SK-N-SH (cell line): ENCODE results near the gene PLEKHD1. TPM values are rescaled to one million over a fixed set of nuclear protein-coding genes. Genes with fewer than 3 reads are reported as not detected.

Experiments
- CTCF ChIA-PET: fragments of 300-600, 350-600 bp; formaldehyde crosslinking; extraction: SDS; loops from one replicate; lab custom pipeline; 2021; lab: Yijun Ruan, JAX
- POLR2A ChIA-PET: fragments of 350-600 bp; sonication (Branson Sonifier 250); formaldehyde crosslinking; extraction: SDS; loops from one replicate; lab custom pipeline; 2020; ENCODE audit warnings: antibody characterized with exemption, inconsistent platforms; lab: Yijun Ruan, JAX
- DNase-seq: peaks from one replicate; pipeline ENCODE4 v3.0.0; 2012
- H2AFZ ChIP-seq: fragments of 200-600 bp; sonication (generic); 2 replicates; pipeline ENCODE4 v1.8.1; 2016; ENCODE audit warnings: antibody characterized with exemption, mild to moderate bottlenecking, low read depth
- H3F3A ChIP-seq: fragments of 200-600 bp; sonication (generic); replicated peaks from 2 replicates; pipeline ENCODE3; 2016; ENCODE audit warnings: antibody characterized with exemption, mild to moderate bottlenecking; ENCODE audit not compliant: insufficient read depth
- H3K27ac ChIP-seq, 2 experiments: fragments of 200-500 bp in 1 of 2; fragments of 200-600 bp in 1 of 2; sonication (Bioruptor generic) in 1 of 2; sonication (generic), shearing (Covaris generic) in 1 of 2; 2 replicates each; pipeline versions ENCODE4 v1.5.1 to v1.6.1; 2014 to 2016; ENCODE audit warnings: low read depth in 2 of 2, inconsistent platforms in 1 of 2, low read length in 1 of 2, mild to moderate bottlenecking in 1 of 2, mixed read lengths in 1 of 2
- H3K27me3 ChIP-seq: fragments of 200-600 bp; sonication (generic), shearing (Covaris generic); 2 replicates; pipeline ENCODE4 v1.6.1; 2016; ENCODE audit warnings: mixed run types; ENCODE audit not compliant: insufficient read depth
- H3K36me3 ChIP-seq, 2 experiments: fragments of 200-500 bp in 1 of 2; fragments of 200-600 bp in 1 of 2; sonication (Bioruptor generic) in 1 of 2; sonication (generic) in 1 of 2; replicated peaks in 1 of 2; 2 replicates each; pipeline versions ENCODE3 to v1.5.1; 2014 to 2016; ENCODE audit warnings: low read length in 1 of 2, mild to moderate bottlenecking in 1 of 2; ENCODE audit not compliant: insufficient read depth in 2 of 2, control insufficient read depth in 1 of 2
- H3K4me1 ChIP-seq, 2 experiments: fragments of 200-500 bp in 1 of 2; fragments of 200-600 bp in 1 of 2; sonication (Bioruptor generic) in 1 of 2; sonication (generic), shearing (Covaris generic) in 1 of 2; 2 replicates each; pipeline versions ENCODE4 v1.5.1 to v1.6.1; 2014 to 2016; ENCODE audit warnings: low read depth in 1 of 2, low read length in 1 of 2, mixed run types in 1 of 2; ENCODE audit not compliant: insufficient read depth in 2 of 2, control insufficient read depth in 1 of 2
- H3K4me2 ChIP-seq: fragments of 200-600 bp; sonication (generic), shearing (Covaris generic); 2 replicates; pipeline ENCODE4 v1.6.1; 2017; ENCODE audit warnings: mixed run types
- H3K4me3 ChIP-seq, 2 experiments: fragments of 200-500 bp in 1 of 2; fragments of 200-600 bp in 1 of 2; sonication (Bioruptor generic) in 1 of 2; sonication (generic), shearing (Covaris generic) in 1 of 2; 2 replicates each; pipeline versions ENCODE4 v1.5.1 to v1.8.1; 2014 to 2016; ENCODE audit warnings: low read depth in 2 of 2, inconsistent platforms in 1 of 2, low read length in 1 of 2, mild to moderate bottlenecking in 1 of 2, mixed read lengths in 1 of 2, moderate library complexity in 1 of 2
- H3K79me2 ChIP-seq: fragments of 200-600 bp; sonication (generic); 2 replicates; pipeline ENCODE4 v1.8.1; 2017; ENCODE audit warnings: mild to moderate bottlenecking; ENCODE audit not compliant: insufficient read depth
- H3K9ac ChIP-seq: fragments of 200-600 bp; sonication (generic); 2 replicates; pipeline ENCODE4 v1.6.1; 2017; ENCODE audit warnings: mixed run types
- H3K9me2 ChIP-seq: fragments of 200-600 bp; sonication (generic); 2 replicates; pipeline ENCODE4 v1.6.1; 2017; ENCODE audit warnings: mixed run types
- H3K9me3 ChIP-seq: fragments of 200-600 bp; sonication (generic); 2 replicates; pipeline ENCODE4 v1.6.1; 2017; ENCODE audit warnings: mixed run types, mild to moderate bottlenecking, moderate library complexity
- H4K20me1 ChIP-seq: fragments of 200-600 bp; sonication (generic); 2 replicates; pipeline ENCODE4 v1.6.1; 2017; ENCODE audit warnings: mild to moderate bottlenecking, mixed run types; ENCODE audit not compliant: insufficient read depth
- EP300 ChIP-seq, 2 experiments: IDR thresholded peaks; 2 replicates each; pipeline versions ENCODE4 v1.4.0 to v1.6.1; 2012; ENCODE audit warnings: borderline replicate concordance in 1 of 2, low read depth in 1 of 2, low read length in 1 of 2
- EZH2phosphoT487 ChIP-seq: fragments of 200-600 bp; sonication (generic); IDR thresholded peaks from 2 replicates; pipeline ENCODE4 v1.6.1; 2017; ENCODE audit warnings: low read depth, mixed run types, mild to moderate bottlenecking, antibody characterized with exemption, moderate library complexity, borderline replicate concordance
- FOXM1 ChIP-seq: IDR thresholded peaks from 2 replicates; pipeline ENCODE4 v1.4.0; 2012; ENCODE audit warnings: low read depth, mild to moderate bottlenecking
- GATA2 ChIP-seq: sonication (generic); formaldehyde crosslinking; IDR thresholded peaks from 2 replicates; pipeline ENCODE4 v1.5.0; 2020; ENCODE audit warnings: mild to moderate bottlenecking, missing genetic modification reagents
- IRF3 ChIP-seq: fragments of 150-350 bp; IDR thresholded peaks from 2 replicates; pipeline ENCODE4 v1.6.1; 2016; ENCODE audit warnings: mild to moderate bottlenecking, low read depth, low read length
- MAX ChIP-seq: IDR thresholded peaks from 2 replicates; pipeline ENCODE4 v1.4.0; 2012; ENCODE audit warnings: low read depth
- MEF2A ChIP-seq: IDR thresholded peaks from 2 replicates; pipeline ENCODE4 v1.4.0; 2012; ENCODE audit warnings: low read depth, borderline replicate concordance
- NFIC ChIP-seq: IDR thresholded peaks from 2 replicates; pipeline ENCODE4 v1.4.0; 2012; ENCODE audit warnings: borderline replicate concordance
- NRF1 ChIP-seq: IDR thresholded peaks from 2 replicates; pipeline ENCODE4 v1.6.1; 2012; ENCODE audit warnings: low read depth, mild to moderate bottlenecking, low read length
- POLR2AphosphoS5 ChIP-seq: IDR thresholded peaks from 2 replicates; pipeline ENCODE4 v1.6.1; 2012; ENCODE audit warnings: low read depth, low read length
- REST ChIP-seq: IDR thresholded peaks from 2 replicates; pipeline ENCODE4 v1.6.1; 2012; ENCODE audit warnings: mild to moderate bottlenecking, low read depth, low read length, moderate library complexity
- TAF1 ChIP-seq: IDR thresholded peaks from 2 replicates; pipeline ENCODE4 v1.6.1; 2012; ENCODE audit warnings: low read depth, mild to moderate bottlenecking, low read length, moderate library complexity, borderline replicate concordance
- USF1 ChIP-seq: IDR thresholded peaks from 2 replicates; pipeline ENCODE4 v1.4.0; 2012; ENCODE audit warnings: low read depth, borderline replicate concordance
- USF2 ChIP-seq: fragments of 150-350 bp; IDR thresholded peaks from 2 replicates; pipeline ENCODE4 v1.6.1; 2017; ENCODE audit warnings: antibody characterized with exemption, low read length, low read depth, borderline replicate concordance
- ZBTB33 ChIP-seq: IDR thresholded peaks from 2 replicates; pipeline ENCODE4 v1.4.0; 2012; ENCODE audit warnings: low read depth, borderline replicate concordance
- WGBS: methylation state at CpG from one replicate; pipeline ENCODE4 v1.1.6; 2017; ENCODE audit warnings: low lambda C conversion rate; 5-methylcytosine and 5-hydroxymethylcytosine counted together
- polyA plus RNA-seq, 3 experiments: library from polyadenylated mRNA; depleted of rRNA; stranded (reverse); fragments of >200 nt; gene quantifications; 2 replicates each; pipeline ENCODE4 v1.2.3, GENCODE V29; 2012

PLEKHD1 gene
- polyA plus RNA-seq, 1 of the 3 experiments (the other 2 are of a cell fraction): 0.05 TPM

- TF ChIP-seq REST (no peak), TAF1 (no peak), EZH2phosphoT487 (no peak), IRF3 (no peak), MEF2A (no peak)
Observed at GRCh38 chr14:69464379-69464778, 20.1 kb upstream of the PLEKHD1 start (continued).

GRCh38 chr14:69464829-69465228 lies 19.7 kb upstream of the PLEKHD1 start:
- H3K27ac ChIP-seq: peak overlapping the region; percentile 48 to 98
- 0 out of 2 replicates have a peak, but pooled peaks have one; percentile 19 for TF ChIP-seq USF2
- TF ChIP-seq FOXM1: 0 out of 2 replicates have a peak, but pooled peaks have one; percentile 43
- no peak for TF ChIP-seq NRF1
- TF ChIP-seq MAX: peak; percentile 58; the same call in 1 of the 2 replicates
- no peak for TF ChIP-seq GATA2
- peak; percentile 46; the same call in 1 of the 2 replicates for TF ChIP-seq POLR2AphosphoS5
- TF ChIP-seq NFIC: peak; percentile 29; the same call in 1 of the 2 replicates
- peak; percentile 87 for TF ChIP-seq USF1
- peak; percentile 70 for TF ChIP-seq REST
- peak; percentile 45; the same call in 1 of the 2 replicates for TF ChIP-seq ZBTB33
- TF ChIP-seq MEF2A: no peak
- TF ChIP-seq EP300 (IDR thresholded peaks at IDR 0.05; ENCODE audit: borderline replicate concordance in 1 of 2, low read depth in 1 of 2, low read length in 1 of 2): peak in 1 of 2 experiments; percentile 69; a peak in 1 of 4 replicates

More at GRCh38 chr14:69464829-69465228, 19.7 kb upstream of the PLEKHD1 start:
- WGBS: 16% methylated on average over 6 of the region's 6 CpGs
- Histone ChIP-seq H3K9me3 (no peaks in the 10 kb centered on the region), H2AFZ (peak overlapping the region; percentile 81; the same call in 1 of the 2 replicates), H3K36me3 (peaks cover 12 to 18% of the 10 kb centered on the region in 2 experiments), H3K4me3 (no peak overlapping the region), H3K27me3 (no peaks in the 10 kb centered on the region), H3K4me2 (peak overlapping the region; percentile 58), H4K20me1 (no peaks in the 10 kb centered on the region), H3K9me2 (no peaks in the 10 kb centered on the region), H3K4me1 (peaks cover 0 to 6% of the 10 kb centered on the region in 2 experiments; a peak in 1 of 4 replicates), H3K79me2 (no peaks in the 10 kb centered on the region), H3K9ac (peak overlapping the region; percentile 41; the same call in 1 of the 2 replicates), H3F3A (peaks cover 14% of the 10 kb centered on the region)
- peak; percentile 17 for DNase-seq
- ChIA-PET CTCF (interaction anchor here (0.8 to 2.0 kb wide), 5 partner anchors 10 to 335 kb away, joined by 3 to 9 read pairs (median 3); partner anchors contain the start of genes ERH and SLC39A9), POLR2A (no interaction called here)
